Smooth muscle cell (in vitro differentiated cells): ENCODE measurements around the gene CASKIN2. TPM values are rescaled to one million over a fixed set of nuclear protein-coding genes. Genes with fewer than 3 reads are reported as not detected.

Experiments
- DNase-seq: peaks from one replicate; lab custom pipeline; 2025; ENCODE audit not compliant: unreplicated experiment; lab: John Stamatoyannopoulos, UW
- H2AFZ ChIP-seq: fragments of 200-600 bp; sonication (generic); 2 replicates; pipeline ENCODE4 v1.6.0; 2016; ENCODE audit warnings: antibody characterized with exemption, low read depth, mild to moderate bottlenecking
- H3F3A ChIP-seq: fragments of 200-600 bp; sonication (generic); 2 replicates; pipeline ENCODE4 v1.6.0; 2017; ENCODE audit warnings: antibody characterized with exemption, low read depth
- H3K27ac ChIP-seq: fragments of 200-600 bp; sonication (generic); 2 replicates; pipeline ENCODE4 v1.5.1; 2016; ENCODE audit warnings: low read depth, mild to moderate bottlenecking
- H3K27me3 ChIP-seq: fragments of 200-600 bp; sonication (generic); 2 replicates; pipeline ENCODE4 v1.6.1; 2016; ENCODE audit warnings: low read depth, mild to moderate bottlenecking
- H3K36me3 ChIP-seq: fragments of 200-600 bp; sonication (generic); 2 replicates; pipeline ENCODE4 v1.5.1; 2016; ENCODE audit warnings: low read depth
- H3K4me1 ChIP-seq: fragments of 200-600 bp; sonication (generic); 2 replicates; pipeline ENCODE4 v1.5.1; 2016; ENCODE audit warnings: low read depth
- H3K4me2 ChIP-seq: fragments of 200-600 bp; sonication (generic); 2 replicates; pipeline ENCODE4 v1.6.0; 2016; ENCODE audit warnings: mild to moderate bottlenecking
- H3K4me3 ChIP-seq: fragments of 200-600 bp; sonication (generic); 2 replicates; pipeline ENCODE4 v1.5.1; 2016; ENCODE audit warnings: mild to moderate bottlenecking
- H3K79me2 ChIP-seq: fragments of 200-600 bp; sonication (generic); 2 replicates; pipeline ENCODE4 v1.6.0; 2016; ENCODE audit warnings: low read depth, mild to moderate bottlenecking
- H3K9ac ChIP-seq: fragments of 200-600 bp; sonication (generic); 2 replicates; pipeline ENCODE4 v1.6.0; 2016; ENCODE audit warnings: low read depth
- H3K9me3 ChIP-seq: fragments of 200-600 bp; sonication (generic); replicated peaks from 2 replicates; pipeline ENCODE4 v1.5.1; 2016; ENCODE audit warnings: low read depth
- H4K20me1 ChIP-seq: fragments of 200-600 bp; sonication (generic); 2 replicates; pipeline ENCODE4 v1.6.0; 2016; ENCODE audit warnings: low read depth
- WGBS: methylation state at CpG from one replicate; pipeline ENCODE4 v1.1.7; 2016; ENCODE audit warnings: low lambda C conversion rate; 5-methylcytosine and 5-hydroxymethylcytosine counted together
- polyA plus RNA-seq: library from polyadenylated mRNA; unstranded; fragments of >200 nt; fragmentation: Nextera tagmentation; extraction: Ambion mirVana; gene quantifications from 2 replicates; pipeline ENCODE4 v1.2.1, GENCODE V29; 2016
- total RNA-seq: library from RNA; depleted of rRNA; stranded (reverse); fragments of >200 nt; gene quantifications from 2 replicates; pipeline ENCODE4 v1.2.3, GENCODE V29; 2014
- TF ChIP-seq, protein P1 (sequence below): fragments of 200-600 bp; sonication (generic); IDR thresholded peaks from 2 replicates; pipeline ENCODE4 v1.5.1; 2017; ENCODE audit warnings: borderline replicate concordance, mild to moderate bottlenecking, antibody characterized with exemption; ENCODE audit not compliant: insufficient read depth, poor library complexity, severe bottlenecking

The CASKIN2 gene
- total and polyA plus RNA-seq, 2 experiments from 2014 or later: 2.6 to 8.0 TPM

GRCh38 chr17:75499313-75500022 is 15.9 kb downstream of the CASKIN2 start:
- Histone ChIP-seq H3K9ac (no peak overlapping the region), H3K4me2 (no peak overlapping the region), H3K4me3 (no peak overlapping the region), H3K27me3 (no peaks in the 10 kb centered on the region), H3K79me2 (no peaks in the 10 kb centered on the region), H2AFZ (no peak overlapping the region), H3K27ac (no peak overlapping the region), H3F3A (no peaks in the 10 kb centered on the region), H3K4me1 (no peaks in the 10 kb centered on the region), H4K20me1 (no peaks in the 10 kb centered on the region), H3K9me3 (no peaks in the 10 kb centered on the region), H3K36me3 (no peaks in the 10 kb centered on the region)
- 93% methylated on average over 16 of the region's 16 CpGs for WGBS
- TF ChIP-seq, protein P1, sequence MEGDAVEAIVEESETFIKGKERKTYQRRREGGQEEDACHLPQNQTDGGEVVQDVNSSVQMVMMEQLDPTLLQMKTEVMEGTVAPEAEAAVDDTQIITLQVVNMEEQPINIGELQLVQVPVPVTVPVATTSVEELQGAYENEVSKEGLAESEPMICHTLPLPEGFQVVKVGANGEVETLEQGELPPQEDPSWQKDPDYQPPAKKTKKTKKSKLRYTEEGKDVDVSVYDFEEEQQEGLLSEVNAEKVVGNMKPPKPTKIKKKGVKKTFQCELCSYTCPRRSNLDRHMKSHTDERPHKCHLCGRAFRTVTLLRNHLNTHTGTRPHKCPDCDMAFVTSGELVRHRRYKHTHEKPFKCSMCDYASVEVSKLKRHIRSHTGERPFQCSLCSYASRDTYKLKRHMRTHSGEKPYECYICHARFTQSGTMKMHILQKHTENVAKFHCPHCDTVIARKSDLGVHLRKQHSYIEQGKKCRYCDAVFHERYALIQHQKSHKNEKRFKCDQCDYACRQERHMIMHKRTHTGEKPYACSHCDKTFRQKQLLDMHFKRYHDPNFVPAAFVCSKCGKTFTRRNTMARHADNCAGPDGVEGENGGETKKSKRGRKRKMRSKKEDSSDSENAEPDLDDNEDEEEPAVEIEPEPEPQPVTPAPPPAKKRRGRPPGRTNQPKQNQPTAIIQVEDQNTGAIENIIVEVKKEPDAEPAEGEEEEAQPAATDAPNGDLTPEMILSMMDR: no peak
- DNase-seq: no peak

DNA sequence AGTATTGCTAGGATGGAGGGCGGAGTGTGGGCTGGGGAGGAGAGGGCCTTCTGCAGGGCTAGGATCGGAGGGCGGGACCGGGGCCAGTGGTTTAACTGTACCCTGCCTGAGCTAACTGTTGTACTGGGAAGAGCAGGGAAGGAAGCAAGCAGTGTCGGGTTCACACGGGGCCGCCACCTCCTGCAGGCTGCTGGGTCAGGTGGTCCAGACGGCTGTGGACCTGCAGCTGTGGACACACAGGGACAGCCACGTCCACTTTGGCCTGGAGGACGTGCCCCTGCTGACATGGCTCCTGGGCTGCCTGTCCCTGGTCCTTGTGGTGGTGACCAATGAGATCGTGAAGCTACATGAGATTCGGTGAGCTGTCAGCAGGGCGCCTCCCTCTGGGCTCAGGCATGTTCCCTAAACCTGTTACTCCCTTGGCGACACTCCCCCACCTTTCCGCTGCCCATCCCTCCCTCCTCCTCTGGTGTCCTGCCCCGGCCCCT is 16.6 kb downstream of the CASKIN2 start:
- Histone ChIP-seq H4K20me1 (no peaks in the 10 kb centered on the region), H3K9ac (no peak overlapping the region), H3K9me3 (no peaks in the 10 kb centered on the region), H3K36me3 (no peaks in the 10 kb centered on the region), H3K4me3 (no peak overlapping the region), H3K27ac (no peak overlapping the region), H2AFZ (no peak overlapping the region), H3K4me2 (no peak overlapping the region), H3K27me3 (no peaks in the 10 kb centered on the region), H3K79me2 (no peaks in the 10 kb centered on the region), H3F3A (no peaks in the 10 kb centered on the region), H3K4me1 (no peaks in the 10 kb centered on the region)
- WGBS: 73% methylated on average over 16 of the region's 16 CpGs
- no peak for DNase-seq
- TF ChIP-seq, protein P1: no peak

DNA sequence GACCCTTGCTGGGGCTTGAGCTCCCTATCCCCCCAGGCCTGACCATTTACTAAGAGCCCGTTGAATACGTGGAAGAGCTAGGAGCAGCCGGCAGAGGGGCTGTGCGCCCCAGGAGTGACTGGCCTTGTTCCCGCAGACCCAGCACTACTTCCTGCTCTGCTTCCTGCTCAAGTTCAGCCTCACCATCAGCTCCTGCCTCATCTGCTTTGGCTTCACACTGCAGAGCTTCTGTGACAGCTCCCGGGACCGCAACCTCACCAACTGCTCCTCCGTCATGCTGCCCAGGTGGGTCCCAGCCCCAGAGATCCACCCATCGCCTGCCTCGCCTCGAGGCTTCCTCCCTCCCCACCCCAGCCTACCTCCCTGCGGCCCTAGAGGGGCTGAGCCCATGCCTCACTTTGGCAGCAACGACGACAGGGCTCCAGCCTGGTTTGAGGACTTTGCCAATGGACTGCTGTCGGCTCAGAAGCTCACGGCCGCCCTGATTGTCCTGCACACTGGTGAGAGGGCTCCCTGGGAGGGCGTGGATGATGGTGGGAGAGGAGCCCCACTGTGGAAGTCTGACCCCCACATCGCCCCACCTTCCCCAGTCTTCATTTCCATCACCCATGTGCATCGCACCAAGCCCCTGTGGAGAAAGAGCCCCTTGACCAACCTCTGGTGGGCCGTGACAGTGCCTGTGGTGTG is 17.2 kb downstream of the CASKIN2 start:
- Histone ChIP-seq H3K9me3 (no peaks in the 10 kb centered on the region), H3F3A (no peaks in the 10 kb centered on the region), H3K4me2 (no peak overlapping the region), H4K20me1 (no peaks in the 10 kb centered on the region), H3K79me2 (no peaks in the 10 kb centered on the region), H3K4me1 (no peaks in the 10 kb centered on the region), H3K4me3 (no peak overlapping the region), H3K27me3 (no peaks in the 10 kb centered on the region), H2AFZ (no peak overlapping the region), H3K36me3 (no peaks in the 10 kb centered on the region), H3K9ac (no peak overlapping the region), H3K27ac (no peak overlapping the region)
- TF ChIP-seq, protein P1: no peak
- WGBS: 95% methylated on average over 21 of the region's 21 CpGs
- no peak for DNase-seq

DNA sequence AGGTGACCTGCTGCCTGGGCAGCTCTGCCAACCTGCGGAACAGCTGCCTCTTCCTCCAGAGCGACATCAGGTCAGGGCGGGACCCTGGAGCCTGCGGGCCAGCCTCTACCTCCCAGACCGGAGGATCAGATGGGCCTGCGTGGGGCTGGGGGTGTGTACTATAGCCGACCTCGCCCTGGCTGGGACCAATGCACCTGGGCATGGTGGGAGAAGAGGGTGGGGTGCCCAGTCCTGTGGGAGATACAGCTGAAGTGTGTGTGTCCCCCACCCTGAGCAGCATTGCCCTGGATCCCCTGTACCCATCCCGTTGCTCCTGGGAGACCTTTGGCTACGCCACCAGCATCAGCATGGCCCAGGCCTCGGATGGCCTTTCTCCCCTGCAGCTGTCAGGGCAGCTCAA is 19.3 kb downstream of the CASKIN2 start:
- Histone ChIP-seq H3K9me3 (no peaks in the 10 kb centered on the region), H3K4me1 (no peaks in the 10 kb centered on the region), H3K79me2 (no peaks in the 10 kb centered on the region), H3F3A (no peaks in the 10 kb centered on the region), H3K27me3 (no peaks in the 10 kb centered on the region), H3K36me3 (no peaks in the 10 kb centered on the region), H4K20me1 (no peaks in the 10 kb centered on the region), H2AFZ (no peak overlapping the region), H3K9ac (no peak overlapping the region), H3K4me3 (no peak overlapping the region), H3K4me2 (no peak overlapping the region), H3K27ac (no peak overlapping the region)
- DNase-seq: no peak
- WGBS: 96% methylated on average over 11 of the region's 11 CpGs
- TF ChIP-seq, protein P1: no peak
